H9 (cell line): ENCODE results near the gene IGF2BP2. TPM values are rescaled to one million over a fixed set of nuclear protein-coding genes. Genes with fewer than 3 reads are reported as not detected.

ENCODE experiments used
- DNase-seq: peaks from one replicate; pipeline ENCODE4 v3.0.0-alpha.2; 2017
- H2AFZ ChIP-seq: one replicate; pipeline ENCODE4 v1.6.1; 2013; ENCODE audit warnings: mild to moderate bottlenecking, low read length, control low read depth, moderate library complexity
- H2AK5ac ChIP-seq: 2 replicates; pipeline ENCODE4 v1.6.1; 2013; ENCODE audit warnings: low read length, control low read depth, mixed read lengths; ENCODE audit not compliant: insufficient read length
- H2BK120ac ChIP-seq: one replicate; pipeline ENCODE4 v1.6.1; 2013; ENCODE audit warnings: low read depth, mild to moderate bottlenecking, low read length, control low read depth, inconsistent platforms; ENCODE audit not compliant: poor library complexity, severe bottlenecking
- H2BK12ac ChIP-seq: 2 replicates; pipeline ENCODE4 v1.6.1; 2013; ENCODE audit warnings: low read length, control low read depth, mixed read lengths, low read depth; ENCODE audit not compliant: insufficient read length
- H2BK15ac ChIP-seq: 2 replicates; pipeline ENCODE4 v1.6.1; 2013; ENCODE audit warnings: low read depth, low read length, control low read depth
- H2BK20ac ChIP-seq: one replicate; pipeline ENCODE4 v1.6.1; 2013; ENCODE audit warnings: low read depth, mild to moderate bottlenecking, low read length, control low read depth, inconsistent platforms; ENCODE audit not compliant: poor library complexity, severe bottlenecking
- H2BK5ac ChIP-seq: 2 replicates; pipeline ENCODE4 v1.6.1; 2013; ENCODE audit warnings: low read length, control low read depth, mixed read lengths; ENCODE audit not compliant: insufficient read length
- H3K14ac ChIP-seq: 2 replicates; pipeline ENCODE4 v1.6.1; 2013; ENCODE audit warnings: low read length, control low read depth; ENCODE audit not compliant: insufficient read depth
- H3K18ac ChIP-seq: 2 replicates; pipeline ENCODE4 v1.6.1; 2013; ENCODE audit warnings: low read depth, mild to moderate bottlenecking, mixed read lengths, low read length, control low read depth; ENCODE audit not compliant: insufficient read length
- H3K23ac ChIP-seq: 2 replicates; pipeline ENCODE4 v1.6.1; 2013; ENCODE audit warnings: low read length, control low read depth, mixed read lengths, low read depth; ENCODE audit not compliant: insufficient read length
- H3K23me2 ChIP-seq: 2 replicates; pipeline ENCODE4 v1.6.1; 2013; ENCODE audit warnings: low read depth, mild to moderate bottlenecking, mixed read lengths, low read length, control low read depth; ENCODE audit not compliant: insufficient read length, poor library complexity, severe bottlenecking
- H3K27ac ChIP-seq: 2 replicates; pipeline ENCODE4 v1.5.1; 2013; ENCODE audit warnings: low read length, control low read depth, mixed read lengths, low read depth; ENCODE audit not compliant: insufficient read length
- H3K27me3 ChIP-seq: 2 replicates; pipeline ENCODE4 v1.6.1; 2013; ENCODE audit warnings: low read length, control low read depth, inconsistent platforms; ENCODE audit not compliant: insufficient read depth
- H3K4ac ChIP-seq: 2 replicates; pipeline ENCODE4 v1.6.1; 2013; ENCODE audit warnings: low read depth, mild to moderate bottlenecking, control low read depth, inconsistent platforms, low read length, moderate library complexity
- H3K4me1 ChIP-seq: 2 replicates; pipeline ENCODE4 v1.6.1; 2013; ENCODE audit warnings: low read length, control low read depth, inconsistent platforms; ENCODE audit not compliant: insufficient read depth
- H3K4me2 ChIP-seq: 2 replicates; pipeline ENCODE4 v1.6.1; 2013; ENCODE audit warnings: low read length, control low read depth, mixed read lengths; ENCODE audit not compliant: insufficient read length, insufficient read depth
- H3K56ac ChIP-seq: 2 replicates; pipeline ENCODE4 v1.6.1; 2013; ENCODE audit warnings: low read depth, mild to moderate bottlenecking, mixed read lengths, low read length, control low read depth; ENCODE audit not compliant: insufficient read length
- H3K79me1 ChIP-seq: 2 replicates; pipeline ENCODE4 v1.6.1; 2013; ENCODE audit warnings: low read depth, mild to moderate bottlenecking, moderate library complexity, low read length, control low read depth, inconsistent platforms; ENCODE audit not compliant: insufficient read depth, poor library complexity, severe bottlenecking
- H3K79me2 ChIP-seq: 2 replicates; pipeline ENCODE4 v1.6.1; 2013; ENCODE audit warnings: low read length, control low read depth, inconsistent platforms; ENCODE audit not compliant: insufficient read depth
- H3K9ac ChIP-seq: 2 replicates; pipeline ENCODE4 v1.6.1; 2013; ENCODE audit warnings: low read length, control low read depth, mixed read lengths; ENCODE audit not compliant: insufficient read length; ENCODE audit errors: extremely low read depth
- H3K9me3 ChIP-seq: one replicate; pipeline ENCODE4 v1.6.1; 2013; ENCODE audit warnings: low read depth, low read length, inconsistent platforms; ENCODE audit not compliant: control insufficient read depth
- H3T11ph ChIP-seq: one replicate; pipeline ENCODE4 v1.6.1; 2013; ENCODE audit warnings: mild to moderate bottlenecking, low read length, control low read depth, inconsistent platforms
- H4K20me1 ChIP-seq: one replicate; pipeline ENCODE4 v1.6.1; 2013; ENCODE audit not compliant: control insufficient read depth, insufficient read length, insufficient read depth
- H4K5ac ChIP-seq: 2 replicates; pipeline ENCODE4 v1.6.1; 2013; ENCODE audit warnings: low read depth, mild to moderate bottlenecking, mixed read lengths, low read length, control low read depth; ENCODE audit not compliant: insufficient read length
- H4K8ac ChIP-seq: replicated peaks from 2 replicates; pipeline ENCODE4 v1.6.1; 2013; ENCODE audit warnings: low read length, control low read depth, mixed read lengths, low read depth; ENCODE audit not compliant: insufficient read length
- H4K91ac ChIP-seq: 2 replicates; pipeline ENCODE4 v1.6.1; 2013; ENCODE audit warnings: low read depth, mild to moderate bottlenecking, moderate library complexity, mixed read lengths, low read length, control low read depth; ENCODE audit not compliant: insufficient read length
- H3K27ac Mint-ChIP-seq, 3 experiments: 2 replicates in 2 of 3; 3 replicates in 1 of 3; pipeline ENCODE4 v1.8.0; 2020 to 2021; ENCODE audit warnings: mixed read lengths in 3 of 3, mild to moderate bottlenecking in 1 of 3, moderate library complexity in 1 of 3
- H3K27me3 Mint-ChIP-seq: 2 replicates; pipeline ENCODE4 v1.8.0; 2021; ENCODE audit warnings: low read depth, mild to moderate bottlenecking, moderate library complexity, mixed read lengths
- H3K36me3 Mint-ChIP-seq, 3 experiments: 2 replicates in 2 of 3; 3 replicates in 1 of 3; pipeline ENCODE4 v1.8.0; 2020 to 2021; ENCODE audit warnings: low read depth in 3 of 3, mixed read lengths in 3 of 3; ENCODE audit not compliant: insufficient read depth in 1 of 3
- H3K4me1 Mint-ChIP-seq, 2 experiments: 2 replicates each; pipeline ENCODE4 v1.8.0; 2020; ENCODE audit warnings: mixed read lengths in 2 of 2
- H3K4me3 Mint-ChIP-seq, 2 experiments: 2 replicates in 1 of 2; 3 replicates in 1 of 2; pipeline ENCODE4 v1.8.0; 2020 to 2021; ENCODE audit warnings: mild to moderate bottlenecking in 2 of 2, mixed read lengths in 2 of 2, moderate library complexity in 1 of 2
- H3K9me3 Mint-ChIP-seq, 2 experiments: 2 replicates in 1 of 2; 3 replicates in 1 of 2; pipeline ENCODE4 v1.8.0; 2020; ENCODE audit warnings: mild to moderate bottlenecking in 2 of 2, mixed read lengths in 2 of 2, moderate library complexity in 1 of 2
- WGBS: extraction: QIAGEN DNeasy Blood & Tissue Kit; methylation state at CpG from one replicate; pipeline ENCODE4 v1.1.7; 2013; ENCODE audit warnings: missing lambda C conversion rate, low lambda C conversion rate, mixed read lengths; ENCODE audit not compliant: insufficient read length; ENCODE audit errors: extremely low coverage; 5-methylcytosine and 5-hydroxymethylcytosine counted together
- total RNA-seq: library from RNA; stranded (reverse); gene quantifications from 2 replicates; pipeline ENCODE4 v1.2.1, GENCODE V29; 2021
- TF ChIP-seq, protein P1 (sequence below): fragments of 200-600 bp; sonication (generic); conservative IDR thresholded peaks from 3 replicates; pipeline ENCODE4 v1.8.0; 2021; ENCODE audit warnings: antibody characterized with exemption, mild to moderate bottlenecking

IGF2BP2 gene
- total RNA-seq, 1 experiment from 2014 or later = 130 TPM

DNA sequence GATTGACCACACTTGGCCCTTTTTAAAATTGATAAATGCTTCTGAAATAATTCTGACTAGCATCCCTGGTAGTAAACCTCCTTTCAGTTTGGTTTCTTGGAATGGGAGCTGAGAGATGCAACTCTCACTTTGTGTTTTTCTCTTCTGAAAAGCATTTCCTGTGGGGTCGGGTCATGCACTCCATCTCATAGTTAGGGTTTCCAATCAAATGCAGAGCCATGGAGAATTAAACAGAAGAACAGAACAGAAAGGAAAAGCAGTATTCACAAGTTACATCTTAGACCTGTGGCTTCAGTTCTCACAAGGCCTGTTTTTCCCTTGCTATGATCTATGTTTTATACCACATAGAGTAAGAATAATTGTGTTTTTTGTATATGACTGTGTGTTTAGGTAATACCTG, 199.1 kb downstream of the IGF2BP2 start:
- Histone ChIP-seq H3K79me1 (no peaks in the 10 kb centered on the region), H4K91ac (no peak overlapping the region)

More for the DNA sequence above, 199.1 kb downstream of the IGF2BP2 start:
- Histone ChIP-seq H3K9ac (no peak overlapping the region), H3K4me2 (no peak overlapping the region), H2AFZ (no peak overlapping the region), H3K14ac (no peak overlapping the region), H4K5ac (no peak overlapping the region), H3K79me2 (no peaks in the 10 kb centered on the region), H3K27me3 (no peaks in the 10 kb centered on the region), H3K27ac (no peak overlapping the region), H3K23ac (no peak overlapping the region), H2BK120ac (no peak overlapping the region), H2BK12ac (no peak overlapping the region), H2BK20ac (no peak overlapping the region), H3K4ac (no peak overlapping the region), H4K20me1 (no peaks in the 10 kb centered on the region), H2BK15ac (no peak overlapping the region), H3T11ph (no peak overlapping the region), H2AK5ac (no peak overlapping the region), H2BK5ac (no peak overlapping the region), H3K18ac (no peak overlapping the region), H4K8ac (no peak overlapping the region), H3K56ac (no peak overlapping the region), H3K23me2 (no peaks in the 10 kb centered on the region), H3K9me3 (no peaks in the 10 kb centered on the region), H3K4me1 (no peaks in the 10 kb centered on the region)
- TF ChIP-seq, protein P1, sequence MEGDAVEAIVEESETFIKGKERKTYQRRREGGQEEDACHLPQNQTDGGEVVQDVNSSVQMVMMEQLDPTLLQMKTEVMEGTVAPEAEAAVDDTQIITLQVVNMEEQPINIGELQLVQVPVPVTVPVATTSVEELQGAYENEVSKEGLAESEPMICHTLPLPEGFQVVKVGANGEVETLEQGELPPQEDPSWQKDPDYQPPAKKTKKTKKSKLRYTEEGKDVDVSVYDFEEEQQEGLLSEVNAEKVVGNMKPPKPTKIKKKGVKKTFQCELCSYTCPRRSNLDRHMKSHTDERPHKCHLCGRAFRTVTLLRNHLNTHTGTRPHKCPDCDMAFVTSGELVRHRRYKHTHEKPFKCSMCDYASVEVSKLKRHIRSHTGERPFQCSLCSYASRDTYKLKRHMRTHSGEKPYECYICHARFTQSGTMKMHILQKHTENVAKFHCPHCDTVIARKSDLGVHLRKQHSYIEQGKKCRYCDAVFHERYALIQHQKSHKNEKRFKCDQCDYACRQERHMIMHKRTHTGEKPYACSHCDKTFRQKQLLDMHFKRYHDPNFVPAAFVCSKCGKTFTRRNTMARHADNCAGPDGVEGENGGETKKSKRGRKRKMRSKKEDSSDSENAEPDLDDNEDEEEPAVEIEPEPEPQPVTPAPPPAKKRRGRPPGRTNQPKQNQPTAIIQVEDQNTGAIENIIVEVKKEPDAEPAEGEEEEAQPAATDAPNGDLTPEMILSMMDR = no peak
- Mint-ChIP-seq H3K4me1 (no peaks in the 10 kb centered on the region), H3K36me3 (peaks cover 35 to 78% (median 69%) of the 10 kb centered on the region in 3 experiments; a peak in 6 of 7 replicates), H3K4me3 (no peak overlapping the region), H3K9me3 (no peaks in the 10 kb centered on the region), H3K27me3 (no peaks in the 10 kb centered on the region), H3K27ac (no peak overlapping the region)
- WGBS = no CpG with 5 or more reads among the region's 1 CpG
- DNase-seq = no peak
